Aorta (tissue), 5 donors: ENCODE data around the gene KCTD19. TPM values are rescaled to one million over a fixed set of nuclear protein-coding genes. Genes with fewer than 3 reads are reported as not detected.
"Not testable (repeated sequence)": the region's sequence is repeated elsewhere in the genome, so short reads cannot be mapped to it uniquely, and the experiment has no call there.

Experiments used
- ATAC-seq: fragments of 200-7000 bp; cut with Tn5 transposase; one replicate; pipeline ENCODE4 v1.9.1; 2022; ENCODE audit warnings: moderate library complexity; ENCODE audit not compliant: low FRiP score
- DNase-seq, 2 donors: peaks; one replicate each; pipeline ENCODE4 v3.0.0-alpha.2; 2020
- H3K27ac ChIP-seq, 2 donors: one replicate each; pipeline ENCODE4 v1.5.1; 2013; ENCODE audit warnings: low read length in 2 of 2, mild to moderate bottlenecking in 2 of 2, moderate library complexity in 2 of 2, control low read depth in 1 of 2, inconsistent platforms in 1 of 2, low read depth in 1 of 2
- H3K27me3 ChIP-seq, 2 donors: one replicate each; pipeline ENCODE4 v1.6.1; 2013; ENCODE audit warnings: control low read depth in 1 of 2, low read length in 1 of 2, mild to moderate bottlenecking in 1 of 2, moderate library complexity in 1 of 2; ENCODE audit not compliant: insufficient read depth in 2 of 2, control insufficient read depth in 1 of 2
- H3K36me3 ChIP-seq, 2 donors: one replicate each; pipeline ENCODE4 v1.6.1; 2013; ENCODE audit warnings: control low read depth in 1 of 2, low read length in 1 of 2, mild to moderate bottlenecking in 1 of 2; ENCODE audit not compliant: insufficient read depth in 2 of 2, control insufficient read depth in 1 of 2
- H3K4me1 ChIP-seq, 2 donors: one replicate each; pipeline ENCODE4 v1.6.1; 2013; ENCODE audit warnings: low read length in 2 of 2, control low read depth in 1 of 2, mild to moderate bottlenecking in 1 of 2, moderate library complexity in 1 of 2; ENCODE audit not compliant: insufficient read depth in 2 of 2, control insufficient read depth in 1 of 2
- H3K4me3 ChIP-seq, 2 donors: one replicate each; pipeline ENCODE4 v1.5.1; 2013; ENCODE audit warnings: low read length in 2 of 2, control low read depth in 1 of 2, mild to moderate bottlenecking in 1 of 2
- H3K9me3 ChIP-seq: one replicate; pipeline ENCODE4 v1.6.1; 2013; ENCODE audit warnings: mild to moderate bottlenecking, low read length; ENCODE audit not compliant: control insufficient read depth
- WGBS, 2 donors: extraction: QIAGEN DNeasy Blood & Tissue Kit; methylation state at CpG; one replicate each; pipeline ENCODE4 v1.1.7; 2013; 5-methylcytosine and 5-hydroxymethylcytosine counted together
- intact Hi-C, 2 donors: fragments of 100-400 bp; cut with DNase I; formaldehyde crosslinking; loops; one replicate each; pipeline versions ENCODE4 v1.14.2 to v1.15.0; 2022
- polyA plus RNA-seq, 2 donors: library from polyadenylated mRNA; stranded (reverse); fragments of 200-250 nt; gene quantifications; one replicate each; pipeline ENCODE4 v1.2.3, GENCODE V29; 2013
- total RNA-seq, 2 donors: library from RNA; stranded (reverse); fragmentation: NEBNext Ultra II Directional; extraction: Animal tissue kit (Norgen Biotek cat#: 25700); gene quantifications; one replicate each; pipeline ENCODE4 v1.2.1, GENCODE V29; 2021
- donor health status: healthy with polysubstance abuse.
- donor health status: Bipolar disorder and iron deficiency.
- donor health status: DM: no; HTN: no; CAD: no.
- donor health status: DM: no; HTN: no; CAD: no.
- donor health status: DM: yes; HTN: yes; CAD: no.

The KCTD19 gene
- total and polyA plus RNA-seq, 4 donors: 0.12 TPM; not detected in 3

DNA sequence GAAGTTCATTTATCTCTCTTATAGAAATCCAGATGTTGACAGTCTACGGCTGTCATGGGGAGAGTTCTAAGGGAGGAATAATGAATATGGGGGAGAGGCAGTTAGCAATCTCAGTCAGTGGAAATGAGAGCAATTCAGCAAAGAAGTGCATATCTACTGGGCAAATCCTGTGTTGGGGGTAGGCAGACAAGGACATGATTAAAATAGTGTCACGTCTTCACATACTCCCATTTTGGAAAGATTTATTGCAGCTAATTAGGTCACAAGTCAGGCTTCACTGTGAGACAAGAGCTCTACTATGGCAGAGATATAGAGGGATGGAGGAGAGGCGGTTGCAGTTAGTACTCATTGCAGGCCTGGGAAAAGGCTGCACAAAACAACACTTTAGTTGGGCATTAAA lies 29.9 kb upstream of the KCTD19 start:
- Histone ChIP-seq H3K36me3 (no peaks in the 10 kb centered on the region), H3K4me1 (no peaks in the 10 kb centered on the region), H3K27me3 (no peaks in the 10 kb centered on the region), H3K9me3 (no peaks in the 10 kb centered on the region), H3K27ac (no peak overlapping the region), H3K4me3 (no peak overlapping the region)
- 65 to 66% methylated on average over 3 of the region's 3 CpGs for WGBS, 2 donors
- ATAC-seq (no peak), DNase-seq (no peak)
- intact Hi-C loops: no loop called here

DNA sequence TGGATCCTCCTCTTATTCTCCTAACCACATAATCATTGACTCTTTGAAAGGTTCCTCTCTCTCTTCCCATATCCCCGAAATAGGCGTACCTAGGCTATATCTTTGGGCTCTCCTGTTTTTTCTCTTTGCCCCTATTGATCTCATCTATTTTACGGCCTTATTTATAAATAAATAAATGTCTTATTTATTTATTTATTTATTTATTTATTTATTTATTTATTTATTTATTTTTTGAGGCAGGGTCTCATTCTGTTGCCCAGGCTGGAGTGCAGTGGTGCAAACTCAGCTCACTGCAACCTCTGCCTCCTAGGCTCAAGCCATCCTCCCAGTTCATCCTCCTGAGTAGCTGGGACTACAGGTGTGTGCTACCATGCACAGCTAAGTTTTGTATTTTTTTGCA lies 25.9 kb upstream of the KCTD19 start:
- 96% methylated on average over 3 of the region's 3 CpGs for WGBS, 2 donors
- intact Hi-C loops, H3K4me1 ChIP-seq, H3K9me3 ChIP-seq, H3K4me3 ChIP-seq, ATAC-seq, H3K27me3 ChIP-seq, H3K36me3 ChIP-seq, H3K27ac ChIP-seq, DNase-seq: not testable (repeated sequence)

DNA sequence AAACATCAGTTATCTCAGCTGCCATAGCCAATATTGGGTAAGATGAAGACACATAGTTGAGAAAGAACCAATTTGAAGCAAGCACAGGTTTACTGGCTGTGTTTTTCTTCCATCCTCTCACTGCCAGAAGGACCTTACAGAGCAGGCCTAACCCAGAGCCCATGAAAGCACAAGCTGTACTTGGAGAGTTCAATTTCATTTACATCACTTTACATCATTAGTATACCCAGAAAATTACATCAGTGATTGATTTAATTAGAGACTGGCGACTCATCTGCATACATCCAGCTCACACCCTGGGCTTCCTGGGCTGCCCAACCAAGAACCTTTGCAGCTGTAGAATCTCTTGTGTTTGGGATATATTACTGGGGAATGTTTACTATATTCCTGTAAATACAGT lies 23.8 kb upstream of the KCTD19 start:
- intact Hi-C loops: no loop called here
- no peaks in the 10 kb centered on the region for H3K9me3 ChIP-seq
- H3K27me3 ChIP-seq: no peaks in the 10 kb centered on the region
- H3K36me3 ChIP-seq: no peaks in the 10 kb centered on the region
- no peak overlapping the region for H3K4me3 ChIP-seq
- H3K27ac ChIP-seq: no peak overlapping the region
- no peaks in the 10 kb centered on the region for H3K4me1 ChIP-seq
- DNase-seq: no peak
- WGBS, 2 donors: 97 to 100% methylated on average over 1 of the region's 1 CpG
- ATAC-seq: no peak

DNA sequence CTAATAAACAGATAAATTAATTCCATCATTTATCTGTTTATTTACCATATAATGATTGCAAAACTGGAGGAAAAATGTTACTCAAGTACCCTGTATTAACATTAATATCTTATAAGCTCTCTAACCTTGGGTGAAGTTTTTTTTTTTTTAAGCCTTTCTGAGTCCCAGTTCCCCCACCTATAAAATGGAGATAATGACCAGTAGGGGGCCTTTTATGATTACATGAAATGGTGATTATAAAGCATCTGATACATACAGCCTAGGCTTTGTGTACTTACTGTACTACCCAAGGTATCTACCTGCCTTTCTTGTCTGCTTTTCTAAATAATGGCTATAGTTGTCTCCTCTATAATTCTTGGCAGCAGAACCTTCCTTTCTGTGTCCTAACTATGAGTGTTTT lies 22.6 kb upstream of the KCTD19 start:
- H3K4me3 ChIP-seq: no peak overlapping the region
- H3K9me3 ChIP-seq: no peaks in the 10 kb centered on the region
- no peak overlapping the region for H3K27ac ChIP-seq
- no peak for ATAC-seq
- DNase-seq: no peak
- H3K4me1 ChIP-seq: no peaks in the 10 kb centered on the region
- no peaks in the 10 kb centered on the region for H3K36me3 ChIP-seq
- no peaks in the 10 kb centered on the region for H3K27me3 ChIP-seq
- intact Hi-C loops: no loop called here

DNA sequence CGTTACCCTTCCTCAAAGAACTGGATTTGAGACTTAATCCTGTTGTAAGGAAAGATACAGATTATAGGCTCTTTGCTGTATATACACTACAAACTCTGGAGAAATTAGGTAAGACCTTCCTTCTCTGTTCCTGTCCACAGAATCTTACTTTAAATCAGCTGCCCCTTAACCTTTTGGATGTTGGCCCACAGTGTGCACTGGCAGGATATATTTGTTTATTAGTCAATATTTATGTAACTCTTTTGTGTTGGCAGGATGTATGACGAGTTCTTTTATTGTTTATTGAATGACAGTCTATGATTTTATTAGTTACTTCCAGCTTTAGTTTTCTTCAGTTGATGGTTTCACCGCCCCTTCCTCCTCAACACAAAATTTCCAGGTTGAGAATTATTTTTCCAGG lies 19.8 kb upstream of the KCTD19 start:
- no peak for DNase-seq
- no peak overlapping the region for H3K27ac ChIP-seq
- no peak overlapping the region for H3K4me3 ChIP-seq
- H3K4me1 ChIP-seq: no peaks in the 10 kb centered on the region
- no peak for ATAC-seq
- 91 to 92% methylated on average over 3 of the region's 3 CpGs for WGBS, 2 donors
- no peaks in the 10 kb centered on the region for H3K9me3 ChIP-seq
- intact Hi-C loops: no loop called here
- H3K36me3 ChIP-seq: no peaks in the 10 kb centered on the region
- H3K27me3 ChIP-seq: no peaks in the 10 kb centered on the region

DNA sequence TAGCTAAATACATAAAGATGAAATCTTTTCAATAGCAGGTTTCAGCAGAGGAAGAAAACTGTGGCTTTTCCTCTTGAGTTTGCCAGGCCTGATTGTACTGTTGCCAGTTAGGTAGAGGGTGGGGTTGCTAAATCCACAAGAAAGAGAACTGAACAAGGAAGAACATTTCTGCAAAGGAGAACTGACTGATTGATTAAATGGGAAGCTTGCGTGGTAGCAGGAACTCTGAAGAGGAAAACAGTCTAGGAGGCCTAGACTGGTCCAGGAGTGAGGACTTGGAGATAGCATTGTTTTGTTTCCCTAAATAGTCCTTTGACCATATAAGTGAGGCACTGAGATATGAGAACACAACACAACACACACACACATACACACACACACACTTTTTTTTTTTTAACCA lies 18.9 kb upstream of the KCTD19 start:
- no peak for DNase-seq
- Histone ChIP-seq H3K27me3 (no peaks in the 10 kb centered on the region), H3K9me3 (no peaks in the 10 kb centered on the region), H3K4me1 (no peaks in the 10 kb centered on the region), H3K4me3 (no peak overlapping the region), H3K27ac (no peak overlapping the region), H3K36me3 (no peaks in the 10 kb centered on the region)
- intact Hi-C loops: no loop called here
- ATAC-seq: no peak
- 82 to 85% methylated on average over 1 of the region's 1 CpG for WGBS, 2 donors

DNA sequence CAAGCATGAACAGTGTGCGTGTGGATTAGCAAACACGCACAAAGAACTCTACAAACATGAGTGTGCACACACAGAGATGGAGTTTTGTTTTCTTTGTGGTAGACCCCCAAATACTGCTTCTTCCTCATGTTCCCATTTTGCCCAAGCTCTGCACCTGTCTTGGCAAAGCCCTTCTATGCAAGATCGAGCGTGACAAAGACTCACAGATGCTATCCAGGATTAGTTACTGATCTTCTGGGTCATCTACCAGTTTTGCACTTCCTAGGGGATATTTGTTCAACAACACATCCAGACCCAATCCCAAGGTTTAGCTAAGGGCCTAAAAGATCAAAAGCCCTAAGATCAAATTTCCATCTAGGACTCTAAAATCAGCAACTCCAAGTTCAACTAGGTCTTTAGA lies 16.1 kb upstream of the KCTD19 start:
- ATAC-seq (no peak), DNase-seq (no peak)
- Histone ChIP-seq H3K9me3 (no peaks in the 10 kb centered on the region), H3K27me3 (no peaks in the 10 kb centered on the region), H3K36me3 (no peaks in the 10 kb centered on the region), H3K4me3 (no peak overlapping the region), H3K27ac (no peak overlapping the region), H3K4me1 (no peaks in the 10 kb centered on the region)
- WGBS, 2 donors: 95 to 96% methylated on average over 4 of the region's 4 CpGs
- intact Hi-C loops: no loop called here

DNA sequence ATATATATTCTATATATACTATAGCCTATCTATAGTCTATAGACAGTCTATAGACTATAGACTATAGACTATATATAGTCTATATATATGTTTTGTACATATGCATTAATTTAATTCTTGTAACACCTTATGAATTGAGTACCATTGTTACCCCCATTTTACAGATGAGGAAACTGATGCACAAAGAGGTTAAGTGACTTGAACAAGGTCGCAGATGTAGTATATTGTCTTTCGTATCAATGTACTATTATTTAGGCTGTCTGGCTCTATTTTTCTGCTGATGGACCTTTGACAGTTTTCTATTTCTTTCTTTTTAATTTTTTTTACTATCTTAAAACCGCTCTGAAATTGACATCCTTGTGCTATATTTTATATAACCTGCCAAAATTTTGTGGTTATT lies 14.7 kb upstream of the KCTD19 start:
- DNase-seq (no peak), ATAC-seq (no peak)
- no peak overlapping the region for H3K27ac ChIP-seq
- H3K9me3 ChIP-seq: no peaks in the 10 kb centered on the region
- 87 to 90% methylated on average over 3 of the region's 3 CpGs for WGBS, 2 donors
- no peaks in the 10 kb centered on the region for H3K27me3 ChIP-seq
- no peaks in the 10 kb centered on the region for H3K36me3 ChIP-seq
- intact Hi-C loops: no loop called here
- no peaks in the 10 kb centered on the region for H3K4me1 ChIP-seq
- no peak overlapping the region for H3K4me3 ChIP-seq

DNA sequence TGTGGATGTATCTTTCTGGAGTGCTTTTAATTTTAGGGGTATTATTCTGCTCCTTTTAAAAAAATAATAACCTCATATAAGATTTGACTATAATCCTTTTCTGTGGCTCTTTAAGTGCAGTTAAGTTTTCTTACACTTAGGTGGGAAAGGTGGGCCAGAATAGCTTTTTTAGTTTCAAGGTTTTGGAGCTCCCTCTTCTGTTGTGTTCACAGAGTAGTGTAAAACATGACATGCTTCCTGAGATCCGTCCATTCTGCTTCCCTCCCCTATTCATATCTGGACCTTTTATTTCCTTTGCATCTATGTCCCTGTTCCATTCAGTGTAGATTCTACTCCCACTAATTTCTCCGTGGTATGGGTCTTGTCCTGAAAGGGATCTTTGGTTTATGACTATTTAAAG lies 12.9 kb upstream of the KCTD19 start:
- ATAC-seq (no peak), DNase-seq (no peak)
- Histone ChIP-seq H3K9me3 (no peaks in the 10 kb centered on the region), H3K4me1 (no peaks in the 10 kb centered on the region), H3K27ac (no peak overlapping the region), H3K27me3 (no peaks in the 10 kb centered on the region), H3K36me3 (no peaks in the 10 kb centered on the region), H3K4me3 (no peak overlapping the region)
- intact Hi-C loops: no loop called here
- WGBS, 2 donors: 18 to 32% methylated on average over 2 of the region's 2 CpGs
